ENCODE results near the gene FBXW5. TPM values are rescaled to one million over a fixed set of nuclear protein-coding genes. Genes with fewer than 3 reads are reported as not detected.

FBXW5 gene
- total RNA-seq, 1 experiment from 2014 or later, result 88.0 TPM

DNA sequence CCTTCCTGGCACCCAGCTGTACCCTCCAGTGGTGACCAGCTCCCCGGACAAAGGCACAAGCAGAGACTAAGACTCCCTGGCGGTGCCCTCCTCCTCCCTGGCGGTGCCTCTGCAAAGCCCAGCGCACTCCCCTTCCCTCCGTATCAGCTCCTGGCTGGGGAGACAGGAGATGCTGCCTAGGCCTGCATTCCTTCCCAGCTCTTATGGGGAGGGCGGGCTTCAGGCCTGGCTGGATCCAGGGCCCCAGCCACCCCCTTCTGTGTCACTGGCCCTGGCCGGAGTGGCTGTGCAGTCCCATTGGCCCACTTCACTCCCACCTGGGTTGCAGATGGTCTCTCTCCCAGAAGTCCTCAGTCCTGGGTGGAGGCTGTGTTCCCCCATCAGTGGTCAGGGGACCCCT is 13.9 kb upstream of the FBXW5 start:
- Histone ChIP-seq H3K4me3 (replicated peaks in 1 of 2; ENCODE audit: low read depth in 1 of 2, low read length in 2 of 2) (no peak overlapping the region), H3K9me2 (ENCODE audit: insufficient read depth) (no peaks in the 10 kb centered on the region), H3K9ac (ENCODE audit: low read length) (no peak overlapping the region), H4K20me1 (ENCODE audit: insufficient read depth) (no peaks in the 10 kb centered on the region), H3K79me2 (ENCODE audit: insufficient read depth, low read length) (no peaks in the 10 kb centered on the region), H3K4me2 (ENCODE audit: low read length) (no peak overlapping the region), H3K27ac (ENCODE audit: low read depth, low read length) (no peak overlapping the region), H3K27me3 (ENCODE audit: insufficient read depth, low read length) (no peaks in the 10 kb centered on the region), H3K36me3 (ENCODE audit: control insufficient read depth in 1 of 2, insufficient read depth in 2 of 2, low read length in 2 of 2) (no peaks in the 10 kb centered on the region), H3K9me3 (ENCODE audit: control insufficient read depth in 1 of 2, insufficient read depth in 1 of 2, low read depth in 1 of 2, low read length in 2 of 2) (no peaks in the 10 kb centered on the region), H2AFZ (ENCODE audit: low read depth, low read length, poor library complexity, severe bottlenecking) (no peak overlapping the region), H3K4me1 (ENCODE audit: control insufficient read depth in 1 of 2, insufficient read depth in 2 of 2, low read length in 2 of 2) (peaks cover 0 to 4% of the 10 kb centered on the region in 2 experiments; a peak in 2 of 4 replicates)
- intact Hi-C loops (cut with micrococcal nuclease), result no loop called here
- ATAC-seq (no peak), DNase-seq (ENCODE audit: low read depth, low spot score) (no peak)
- no TSS peak for BruUV-seq (replicated peaks)
- ChIA-PET POLR2A (no interaction called here), CTCF (no interaction called here), RAD21 (ENCODE audit: low non-redundant PET in 1 of 2, low total read pairs in 2 of 2, uncharacterized antibody in 2 of 2, unreplicated experiment in 2 of 2) (no interaction called here)
- TF ChIP-seq POLR2AphosphoS5 (IDR thresholded peaks at IDR 0.05; ENCODE audit: low read depth, low read length), result no peak
- no peak for TF ChIP-seq CEBPB (IDR thresholded peaks at IDR 0.05; ENCODE audit: low read depth)
- TF ChIP-seq, protein P1, sequence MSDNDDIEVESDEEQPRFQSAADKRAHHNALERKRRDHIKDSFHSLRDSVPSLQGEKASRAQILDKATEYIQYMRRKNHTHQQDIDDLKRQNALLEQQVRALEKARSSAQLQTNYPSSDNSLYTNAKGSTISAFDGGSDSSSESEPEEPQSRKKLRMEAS (IDR thresholded peaks at IDR 0.05), result no peak
- TF ChIP-seq SIN3A (IDR thresholded peaks at IDR 0.05; ENCODE audit: low read depth), result no peak
- TF ChIP-seq, protein P2, sequence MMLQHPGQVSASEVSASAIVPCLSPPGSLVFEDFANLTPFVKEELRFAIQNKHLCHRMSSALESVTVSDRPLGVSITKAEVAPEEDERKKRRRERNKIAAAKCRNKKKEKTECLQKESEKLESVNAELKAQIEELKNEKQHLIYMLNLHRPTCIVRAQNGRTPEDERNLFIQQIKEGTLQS (IDR thresholded peaks at IDR 0.05), result no peak
- no peak for TF ChIP-seq ZFX (IDR thresholded peaks at IDR 0.05)

DNA sequence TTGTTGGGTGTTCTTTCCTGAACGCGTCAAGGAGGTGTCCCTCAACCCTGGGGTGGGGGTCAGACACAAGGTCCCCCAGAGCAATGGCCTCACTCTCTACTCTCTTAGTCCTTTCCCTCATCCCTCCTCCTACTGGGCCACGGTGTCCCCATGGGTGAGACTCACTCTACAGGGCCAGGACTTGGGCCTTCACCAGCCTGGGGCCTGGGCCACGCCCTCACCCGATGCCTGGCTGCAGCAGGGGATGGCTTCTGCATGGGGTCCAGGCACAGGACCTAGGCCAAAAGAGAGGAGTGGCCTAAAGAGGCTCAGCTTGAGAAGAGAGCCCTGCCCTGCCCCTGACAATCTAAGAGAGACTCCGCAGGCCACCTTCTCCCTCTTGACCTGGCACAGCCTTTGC is 13.4 kb upstream of the FBXW5 start:
- Histone ChIP-seq H3K4me2 (ENCODE audit: low read length) (no peak overlapping the region), H3K9me2 (ENCODE audit: insufficient read depth) (no peaks in the 10 kb centered on the region), H3K36me3 (ENCODE audit: control insufficient read depth in 1 of 2, insufficient read depth in 2 of 2, low read length in 2 of 2) (no peaks in the 10 kb centered on the region), H3K9ac (ENCODE audit: low read length) (no peak overlapping the region), H3K27ac (ENCODE audit: low read depth, low read length) (no peak overlapping the region), H3K27me3 (ENCODE audit: insufficient read depth, low read length) (no peaks in the 10 kb centered on the region), H2AFZ (ENCODE audit: low read depth, low read length, poor library complexity, severe bottlenecking) (no peak overlapping the region), H3K4me3 (replicated peaks in 1 of 2; ENCODE audit: low read depth in 1 of 2, low read length in 2 of 2) (no peak overlapping the region), H3K9me3 (ENCODE audit: control insufficient read depth in 1 of 2, insufficient read depth in 1 of 2, low read depth in 1 of 2, low read length in 2 of 2) (no peaks in the 10 kb centered on the region), H4K20me1 (ENCODE audit: insufficient read depth) (no peaks in the 10 kb centered on the region), H3K79me2 (ENCODE audit: insufficient read depth, low read length) (no peaks in the 10 kb centered on the region), H3K4me1 (ENCODE audit: control insufficient read depth in 1 of 2, insufficient read depth in 2 of 2, low read length in 2 of 2) (no peaks in the 10 kb centered on the region)
- ATAC-seq, result no peak
- intact Hi-C loops (cut with micrococcal nuclease), result no loop called here
- RAD21 ChIA-PET (ENCODE audit: low non-redundant PET in 1 of 2, low total read pairs in 2 of 2, uncharacterized antibody in 2 of 2, unreplicated experiment in 2 of 2), result no interaction called here
- DNase-seq (ENCODE audit: low read depth, low spot score), result no peak
- no TSS peak for BruUV-seq (replicated peaks)
- POLR2A ChIA-PET, result no interaction called here
- CTCF ChIA-PET, result no interaction called here
- TF ChIP-seq ELF1 (IDR thresholded peaks at IDR 0.05; ENCODE audit: borderline replicate concordance, low read depth), result no peak
- no peak for TF ChIP-seq YY1 (IDR thresholded peaks at IDR 0.05; ENCODE audit: extremely low read depth, insufficient replicate concordance, low read depth, low read length)
- no peak for TF ChIP-seq RAD21 (IDR thresholded peaks at IDR 0.05; ENCODE audit: low read depth)
- TF ChIP-seq POLR2A (IDR thresholded peaks at IDR 0.05; ENCODE audit: borderline replicate concordance, extremely low read depth, insufficient read depth, insufficient read length), result no peak
- TF ChIP-seq SP1 (IDR thresholded peaks at IDR 0.05; ENCODE audit: low read depth), result no peak
- TF ChIP-seq TCF7L2 (IDR thresholded peaks at IDR 0.05; ENCODE audit: borderline replicate concordance, extremely low read depth, insufficient read depth, insufficient read length), result no peak
- no peak for TF ChIP-seq FOSL1 (IDR thresholded peaks at IDR 0.05; ENCODE audit: low read depth)
- TF ChIP-seq, protein P1 (IDR thresholded peaks at IDR 0.05), result no peak
- TF ChIP-seq POLR2AphosphoS5 (IDR thresholded peaks at IDR 0.05; ENCODE audit: low read depth, low read length), result no peak
- no peak for TF ChIP-seq ZNF274 (IDR thresholded peaks at IDR 0.05; ENCODE audit: low read depth, low read length)
- TF ChIP-seq SRF (IDR thresholded peaks at IDR 0.05; ENCODE audit: low read depth), result no peak
- no peak for TF ChIP-seq CEBPB (IDR thresholded peaks at IDR 0.05; ENCODE audit: low read depth)
- TF ChIP-seq, protein P3, sequence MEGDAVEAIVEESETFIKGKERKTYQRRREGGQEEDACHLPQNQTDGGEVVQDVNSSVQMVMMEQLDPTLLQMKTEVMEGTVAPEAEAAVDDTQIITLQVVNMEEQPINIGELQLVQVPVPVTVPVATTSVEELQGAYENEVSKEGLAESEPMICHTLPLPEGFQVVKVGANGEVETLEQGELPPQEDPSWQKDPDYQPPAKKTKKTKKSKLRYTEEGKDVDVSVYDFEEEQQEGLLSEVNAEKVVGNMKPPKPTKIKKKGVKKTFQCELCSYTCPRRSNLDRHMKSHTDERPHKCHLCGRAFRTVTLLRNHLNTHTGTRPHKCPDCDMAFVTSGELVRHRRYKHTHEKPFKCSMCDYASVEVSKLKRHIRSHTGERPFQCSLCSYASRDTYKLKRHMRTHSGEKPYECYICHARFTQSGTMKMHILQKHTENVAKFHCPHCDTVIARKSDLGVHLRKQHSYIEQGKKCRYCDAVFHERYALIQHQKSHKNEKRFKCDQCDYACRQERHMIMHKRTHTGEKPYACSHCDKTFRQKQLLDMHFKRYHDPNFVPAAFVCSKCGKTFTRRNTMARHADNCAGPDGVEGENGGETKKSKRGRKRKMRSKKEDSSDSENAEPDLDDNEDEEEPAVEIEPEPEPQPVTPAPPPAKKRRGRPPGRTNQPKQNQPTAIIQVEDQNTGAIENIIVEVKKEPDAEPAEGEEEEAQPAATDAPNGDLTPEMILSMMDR (IDR thresholded peaks at IDR 0.05 in 2 of 3, conservative IDR thresholded peaks at IDR 0.05 in 1 of 3; ENCODE audit: borderline replicate concordance in 1 of 3, insufficient read depth in 1 of 3, low read depth in 2 of 3, low read length in 2 of 3), result no peak
- no peak for TF ChIP-seq CBX3 (IDR thresholded peaks at IDR 0.05; ENCODE audit: low read depth)
- TF ChIP-seq ZFX (IDR thresholded peaks at IDR 0.05), result no peak

All from HCT116 (cell line).